HL-60 (cell line): ENCODE measurements around the gene ECHDC3.

Experiments
- DNase-seq, 2 experiments: peaks; one replicate each; pipeline ENCODE4 v3.0.0-alpha.2; 2010 to 2020; ENCODE audit warnings: low read depth in 1 of 2, low spot score in 1 of 2
- H3K27ac ChIP-seq: fragments of 250-450 bp; sonication (Bioruptor Pico); replicated peaks from 2 replicates; pipeline ENCODE4 v1.5.1; 2020; ENCODE audit warnings: mild to moderate bottlenecking, moderate library complexity
- H3K27me3 ChIP-seq: fragments of 250-450 bp; sonication (Bioruptor Pico); 2 replicates; pipeline ENCODE4 v1.5.1; 2021; ENCODE audit warnings: mild to moderate bottlenecking, moderate library complexity; ENCODE audit not compliant: insufficient read depth, poor library complexity, severe bottlenecking
- H3K4me3 ChIP-seq: replicated peaks from 2 replicates; pipeline ENCODE4 v1.5.1; 2011; ENCODE audit warnings: mild to moderate bottlenecking, control low read depth, low read length; ENCODE audit not compliant: insufficient read depth
- CTCF ChIP-seq: IDR thresholded peaks from one replicate; pipeline ENCODE4 v1.5.1; 2011; ENCODE audit warnings: low read length, control low read depth, inconsistent platforms; ENCODE audit not compliant: insufficient read depth
- GABPA ChIP-seq: IDR thresholded peaks from 2 replicates; pipeline ENCODE4 v1.6.1; 2012; ENCODE audit warnings: low read depth
- POLR2AphosphoS5 ChIP-seq: IDR thresholded peaks from 2 replicates; pipeline ENCODE4 v1.6.1; 2012; ENCODE audit warnings: low read depth
- SPI1 ChIP-seq: IDR thresholded peaks from 2 replicates; pipeline ENCODE4 v1.6.1; 2012; ENCODE audit warnings: low read depth, mild to moderate bottlenecking, borderline replicate concordance
- TF ChIP-seq, protein P1 (sequence below): IDR thresholded peaks from 2 replicates; pipeline ENCODE4 v1.6.1; 2012; ENCODE audit warnings: low read depth; ENCODE audit not compliant: insufficient replicate concordance

Gene ECHDC3

GRCh38 chr10:11755512-11756263 lies 13.5 kb downstream of the ECHDC3 start:
- TF ChIP-seq SPI1 (no peak), POLR2AphosphoS5 (no peak), GABPA (no peak), CTCF (no peak)
- TF ChIP-seq, protein P1, sequence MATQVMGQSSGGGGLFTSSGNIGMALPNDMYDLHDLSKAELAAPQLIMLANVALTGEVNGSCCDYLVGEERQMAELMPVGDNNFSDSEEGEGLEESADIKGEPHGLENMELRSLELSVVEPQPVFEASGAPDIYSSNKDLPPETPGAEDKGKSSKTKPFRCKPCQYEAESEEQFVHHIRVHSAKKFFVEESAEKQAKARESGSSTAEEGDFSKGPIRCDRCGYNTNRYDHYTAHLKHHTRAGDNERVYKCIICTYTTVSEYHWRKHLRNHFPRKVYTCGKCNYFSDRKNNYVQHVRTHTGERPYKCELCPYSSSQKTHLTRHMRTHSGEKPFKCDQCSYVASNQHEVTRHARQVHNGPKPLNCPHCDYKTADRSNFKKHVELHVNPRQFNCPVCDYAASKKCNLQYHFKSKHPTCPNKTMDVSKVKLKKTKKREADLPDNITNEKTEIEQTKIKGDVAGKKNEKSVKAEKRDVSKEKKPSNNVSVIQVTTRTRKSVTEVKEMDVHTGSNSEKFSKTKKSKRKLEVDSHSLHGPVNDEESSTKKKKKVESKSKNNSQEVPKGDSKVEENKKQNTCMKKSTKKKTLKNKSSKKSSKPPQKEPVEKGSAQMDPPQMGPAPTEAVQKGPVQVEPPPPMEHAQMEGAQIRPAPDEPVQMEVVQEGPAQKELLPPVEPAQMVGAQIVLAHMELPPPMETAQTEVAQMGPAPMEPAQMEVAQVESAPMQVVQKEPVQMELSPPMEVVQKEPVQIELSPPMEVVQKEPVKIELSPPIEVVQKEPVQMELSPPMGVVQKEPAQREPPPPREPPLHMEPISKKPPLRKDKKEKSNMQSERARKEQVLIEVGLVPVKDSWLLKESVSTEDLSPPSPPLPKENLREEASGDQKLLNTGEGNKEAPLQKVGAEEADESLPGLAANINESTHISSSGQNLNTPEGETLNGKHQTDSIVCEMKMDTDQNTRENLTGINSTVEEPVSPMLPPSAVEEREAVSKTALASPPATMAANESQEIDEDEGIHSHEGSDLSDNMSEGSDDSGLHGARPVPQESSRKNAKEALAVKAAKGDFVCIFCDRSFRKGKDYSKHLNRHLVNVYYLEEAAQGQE = no peak
- H3K4me3 ChIP-seq = no peak overlapping the region
- H3K27ac ChIP-seq = no peak overlapping the region
- H3K27me3 ChIP-seq = no peaks in the 10 kb centered on the region
- DNase-seq = no peak

DNA sequence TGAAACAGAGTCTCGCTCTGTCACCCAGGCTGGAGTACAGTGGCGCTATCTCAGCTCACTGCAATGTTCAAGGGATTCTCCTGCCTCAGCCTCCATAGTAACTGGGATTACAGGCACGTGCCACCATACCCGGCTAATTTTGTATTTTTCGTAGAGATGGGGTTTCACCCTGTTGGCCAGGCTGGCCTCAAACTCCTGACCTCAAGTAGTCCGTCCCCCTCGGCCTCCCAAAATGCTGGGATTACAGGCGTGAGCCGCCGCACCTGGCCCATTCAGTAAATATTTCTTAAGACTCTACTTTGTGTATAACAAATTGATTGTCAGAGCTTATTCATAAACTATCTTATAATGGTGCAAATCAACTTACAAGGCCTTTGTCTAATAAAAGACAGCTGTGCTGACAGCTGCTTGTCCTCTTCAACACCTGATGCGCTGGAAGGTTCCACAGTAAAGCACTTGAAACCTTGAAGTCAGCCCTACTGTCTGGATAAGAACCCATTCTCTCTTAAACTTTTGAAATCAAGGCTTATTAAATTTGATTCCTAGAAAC lies 14.7 kb downstream of the ECHDC3 start:
- TF ChIP-seq SPI1 (no peak), CTCF (no peak), GABPA (no peak), POLR2AphosphoS5 (no peak)
- TF ChIP-seq, protein P1 = no peak
- Histone ChIP-seq H3K27ac (no peak overlapping the region), H3K27me3 (no peaks in the 10 kb centered on the region), H3K4me3 (no peak overlapping the region)
- DNase-seq = no peak

- no peak for TF ChIP-seq GABPA
- TF ChIP-seq POLR2AphosphoS5 = no peak
- no peak for TF ChIP-seq SPI1
- TF ChIP-seq, protein P1 = no peak
- no peak for TF ChIP-seq CTCF
- DNase-seq = no peak
- H3K27me3 ChIP-seq = no peaks in the 10 kb centered on the region
- no peak overlapping the region for H3K4me3 ChIP-seq
- no peak overlapping the region for H3K27ac ChIP-seq
Measured at GRCh38 chr10:11757454-11757820, 15.3 kb downstream of the ECHDC3 start.
